HG03521 (cell line): Measurements from ENCODE around the gene BBOX1.
"Not testable (repeated sequence)": the region's sequence is repeated elsewhere in the genome, so short reads cannot be mapped to it uniquely, and the experiment has no call there.

Experiments used
- ATAC-seq: cut with Tn5 transposase; IDR thresholded peaks from one replicate; pipeline ENCODE4 v1.9.1; 2021; ENCODE audit warnings: mild to moderate bottlenecking, moderate library complexity; ENCODE audit not compliant: unreplicated experiment

BBOX1 gene

GRCh38 chr11:27120211-27120610 lies 79.6 kb downstream of the BBOX1 start:
- no peak for ATAC-seq

- ATAC-seq, result no peak
Measured at GRCh38 chr11:27122001-27122400, 81.4 kb downstream of the BBOX1 start.

GRCh38 chr11:27124514-27125264 lies 84.1 kb downstream of the BBOX1 start:
- no peak for ATAC-seq

- ATAC-seq, result no peak
Measured at GRCh38 chr11:27129686-27130085, 89.1 kb downstream of the BBOX1 start.

- ATAC-seq, result no peak
Measured at GRCh38 chr11:27130806-27131205, 90.2 kb downstream of the BBOX1 start.

- ATAC-seq, result not testable (repeated sequence)
Measured at GRCh38 chr11:27135924-27136329, 95.3 kb downstream of the BBOX1 start.

GRCh38 chr11:27138716-27139115 lies 98.1 kb downstream of the BBOX1 start:
- ATAC-seq, result no peak

- no peak for ATAC-seq
Measured at GRCh38 chr11:27139742-27140367, 99.2 kb downstream of the BBOX1 start.

- no peak for ATAC-seq
Measured at GRCh38 chr11:27141576-27141975, 101.0 kb downstream of the BBOX1 start.

GRCh38 chr11:27147916-27148315 lies 107.3 kb downstream of the BBOX1 start:
- no peak for ATAC-seq

GRCh38 chr11:27148506-27148905 lies 107.9 kb downstream of the BBOX1 start:
- no peak for ATAC-seq

- no peak for ATAC-seq
Measured at GRCh38 chr11:27150098-27150497, 109.5 kb downstream of the BBOX1 start.

GRCh38 chr11:27153136-27153535 lies 112.5 kb downstream of the BBOX1 start:
- ATAC-seq, result no peak

- ATAC-seq, result peak; percentile 64
Measured at GRCh38 chr11:27158456-27159334, 118.1 kb downstream of the BBOX1 start.

- no peak for ATAC-seq
Measured at GRCh38 chr11:27159335-27159679, 118.7 kb downstream of the BBOX1 start.

GRCh38 chr11:27161071-27161470 lies 120.5 kb downstream of the BBOX1 start:
- no peak for ATAC-seq

- no peak for ATAC-seq
Measured at GRCh38 chr11:27162237-27162636, 121.6 kb downstream of the BBOX1 start.

GRCh38 chr11:27166130-27166529 lies 125.5 kb downstream of the BBOX1 start:
- no peak for ATAC-seq

GRCh38 chr11:27171376-27171958 lies 130.9 kb downstream of the BBOX1 start:
- ATAC-seq, result no peak

GRCh38 chr11:27173545-27173944 lies 132.9 kb downstream of the BBOX1 start:
- ATAC-seq, result no peak

GRCh38 chr11:27174021-27174420 lies 133.4 kb downstream of the BBOX1 start:
- no peak for ATAC-seq
